Skeletal muscle satellite cell (primary cell): Measurements from ENCODE around the gene RNF175.

Experiments
- H3K27me3 ChIP-seq: 2 replicates; pipeline ENCODE4 v1.7.0; 2013; ENCODE audit warnings: low read length; ENCODE audit not compliant: control insufficient read depth, insufficient read depth
- H3K36me3 ChIP-seq: 2 replicates; pipeline ENCODE4 v1.7.0; 2013; ENCODE audit warnings: mild to moderate bottlenecking, control low read depth, low read length; ENCODE audit not compliant: insufficient read depth
- H3K4me1 ChIP-seq: 2 replicates; pipeline ENCODE4 v1.7.0; 2013; ENCODE audit warnings: low read length; ENCODE audit not compliant: control insufficient read depth, insufficient read depth
- H3K4me2 ChIP-seq: 2 replicates; pipeline ENCODE4 v1.7.0; 2013; ENCODE audit warnings: mild to moderate bottlenecking, low read length
- H3K4me3 ChIP-seq: 2 replicates; pipeline ENCODE4 v1.7.0; 2013; ENCODE audit warnings: low read length
- H3K9ac ChIP-seq: 2 replicates; pipeline ENCODE4 v1.7.0; 2013; ENCODE audit warnings: mild to moderate bottlenecking, low read depth, low read length, moderate library complexity
- H3K9me3 ChIP-seq: replicated peaks from 2 replicates; pipeline ENCODE4 v1.7.0; 2013; ENCODE audit warnings: mild to moderate bottlenecking, control low read depth, low read length

RNF175 gene

DNA sequence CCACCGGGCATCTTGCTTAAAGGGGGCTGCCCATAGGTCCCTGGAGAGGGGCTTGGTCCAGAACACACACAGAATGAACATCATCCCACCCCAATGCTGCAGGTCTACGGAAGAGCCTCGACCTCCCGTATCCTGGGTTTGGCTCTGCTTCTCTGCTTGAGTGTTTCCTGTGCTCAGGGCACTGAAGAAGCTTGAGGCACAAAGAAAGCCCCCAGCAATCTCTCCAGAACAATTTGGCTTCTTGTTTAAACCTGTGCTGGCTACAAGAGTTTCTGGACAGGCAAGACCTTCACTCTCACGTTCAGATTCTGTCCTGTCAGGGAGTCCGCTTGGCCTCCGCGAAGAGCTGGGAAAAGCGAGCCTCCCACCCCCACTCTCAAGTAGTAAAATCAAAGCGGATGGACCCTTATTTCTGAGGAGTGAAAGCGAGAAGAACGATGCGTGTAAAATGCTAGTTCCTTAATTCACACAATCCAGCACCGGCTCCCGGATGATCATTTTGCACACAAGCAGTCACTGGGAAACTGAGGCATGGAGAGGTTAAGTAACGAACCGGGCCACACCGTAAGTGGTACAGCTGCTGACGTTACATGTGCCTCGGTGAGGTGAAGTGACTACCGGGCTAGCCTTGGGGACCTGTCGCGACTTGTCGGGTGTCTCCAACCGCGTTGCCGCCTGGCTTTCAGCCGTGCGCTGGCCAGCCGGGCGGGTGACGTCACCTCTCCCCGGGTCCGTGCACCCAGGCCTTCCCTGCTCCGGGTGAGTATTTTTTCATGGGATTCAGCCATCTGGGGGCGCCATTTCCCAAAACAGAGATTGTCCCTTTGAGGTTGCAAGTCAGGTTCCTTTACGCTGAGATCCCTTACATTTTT, 32.2 kb upstream of the RNF175 start:
- Histone ChIP-seq H3K4me2 (peak overlapping the region; percentile 61), H3K4me1 (peaks cover 18% of the 10 kb centered on the region), H3K4me3 (peak overlapping the region; percentile 49), H3K27me3 (peaks cover 87% of the 10 kb centered on the region), H3K36me3 (no peaks in the 10 kb centered on the region), H3K9ac (no peak overlapping the region), H3K9me3 (no peaks in the 10 kb centered on the region)

DNA sequence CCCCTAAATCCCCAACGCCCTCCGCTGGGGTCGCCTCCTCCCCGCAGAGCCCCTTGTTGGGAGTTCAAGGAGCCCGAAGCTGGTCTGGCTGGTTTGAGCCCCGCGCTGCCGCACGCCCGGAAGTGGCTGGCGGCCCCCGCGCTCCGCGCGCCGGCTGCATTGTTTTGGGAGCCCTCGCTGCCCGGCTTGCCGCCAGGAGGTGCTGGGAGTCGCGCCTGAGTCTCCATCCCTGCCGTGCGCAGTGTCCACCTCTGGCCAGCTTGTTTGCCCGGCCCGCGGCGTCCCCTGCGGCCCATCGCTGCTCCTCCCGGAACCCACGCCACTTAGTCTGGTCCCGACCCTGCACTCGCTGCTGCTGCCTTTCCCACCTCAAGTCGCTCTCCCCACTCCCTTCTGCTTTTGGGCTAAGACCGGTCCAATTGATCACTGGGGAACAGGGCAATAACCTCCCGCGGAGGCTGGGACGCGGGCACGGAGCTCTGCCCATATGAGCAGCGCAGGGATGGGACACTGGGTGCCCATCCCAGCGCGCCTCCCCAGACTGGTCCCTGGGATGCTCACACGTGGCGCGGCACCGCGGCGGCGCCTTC, 31.2 kb upstream of the RNF175 start:
- Histone ChIP-seq H3K4me1 (peaks cover 18% of the 10 kb centered on the region), H3K4me2 (peak overlapping the region; percentile 61), H3K36me3 (no peaks in the 10 kb centered on the region), H3K9ac (no peak overlapping the region), H3K27me3 (peaks cover 92% of the 10 kb centered on the region), H3K9me3 (no peaks in the 10 kb centered on the region), H3K4me3 (no peak overlapping the region)

DNA sequence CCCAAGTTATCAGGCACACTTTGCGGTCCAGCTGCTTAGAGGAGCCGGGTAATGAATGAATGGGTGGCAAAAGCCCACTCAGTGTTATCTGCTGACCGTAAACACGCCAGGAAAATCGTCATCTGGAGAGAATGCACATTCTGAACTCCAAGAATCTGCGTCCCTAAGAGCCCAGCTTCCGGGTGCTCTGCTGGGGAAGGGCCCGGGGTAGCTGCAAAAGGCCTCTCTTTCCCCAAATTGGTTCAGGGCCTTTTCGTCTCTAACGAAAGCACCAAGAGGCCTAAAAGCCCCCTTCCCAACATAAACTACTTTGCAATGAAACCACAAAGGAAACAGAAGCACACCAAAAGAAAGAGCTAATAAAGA, 30.7 kb upstream of the RNF175 start:
- Histone ChIP-seq H3K4me2 (no peak overlapping the region), H3K4me1 (peaks cover 18% of the 10 kb centered on the region), H3K9ac (no peak overlapping the region), H3K9me3 (no peaks in the 10 kb centered on the region), H3K4me3 (no peak overlapping the region), H3K36me3 (no peaks in the 10 kb centered on the region), H3K27me3 (peaks cover 93% of the 10 kb centered on the region)

DNA sequence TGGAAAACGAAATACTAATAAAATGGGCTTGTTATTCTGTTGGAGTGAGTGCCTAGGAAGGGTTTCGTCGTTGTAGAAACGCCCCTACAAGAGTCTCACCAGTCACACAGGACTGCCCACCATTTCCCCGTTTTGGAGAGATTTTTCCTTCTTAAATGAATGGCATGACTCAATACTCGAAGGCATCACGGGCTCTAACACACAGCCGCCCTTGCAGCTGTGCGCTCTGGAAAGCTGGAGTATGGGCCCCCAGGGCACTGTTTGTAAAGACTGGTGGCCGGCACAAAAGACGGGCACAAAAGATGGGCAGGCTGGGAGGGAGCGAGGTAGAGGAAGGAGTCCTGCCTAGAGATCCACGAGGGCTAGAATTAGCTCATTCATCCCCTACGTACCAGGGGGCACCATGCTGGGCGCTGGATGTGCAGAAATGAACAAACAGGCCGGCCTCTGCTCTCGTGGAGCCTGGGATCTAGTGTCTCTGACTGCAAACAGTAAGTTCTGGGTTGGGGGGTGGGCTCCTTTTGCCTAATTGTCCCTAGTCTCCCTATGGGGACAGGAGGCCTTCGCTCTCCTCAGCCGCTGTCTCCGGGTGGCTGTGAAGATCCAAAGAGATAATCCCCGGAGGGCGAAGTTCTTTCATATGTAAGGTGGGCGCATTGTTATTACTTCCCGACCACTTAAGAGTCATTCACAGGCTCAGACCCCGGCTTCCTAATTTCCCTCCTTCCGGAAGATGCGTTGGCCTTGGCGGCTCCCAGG, 30.1 kb upstream of the RNF175 start:
- H3K4me3 ChIP-seq, result no peak overlapping the region
- H3K4me2 ChIP-seq, result no peak overlapping the region
- no peaks in the 10 kb centered on the region for H3K9me3 ChIP-seq
- no peaks in the 10 kb centered on the region for H3K36me3 ChIP-seq
- peaks cover 90% of the 10 kb centered on the region for H3K27me3 ChIP-seq
- H3K9ac ChIP-seq, result no peak overlapping the region
- peaks cover 18% of the 10 kb centered on the region for H3K4me1 ChIP-seq

DNA sequence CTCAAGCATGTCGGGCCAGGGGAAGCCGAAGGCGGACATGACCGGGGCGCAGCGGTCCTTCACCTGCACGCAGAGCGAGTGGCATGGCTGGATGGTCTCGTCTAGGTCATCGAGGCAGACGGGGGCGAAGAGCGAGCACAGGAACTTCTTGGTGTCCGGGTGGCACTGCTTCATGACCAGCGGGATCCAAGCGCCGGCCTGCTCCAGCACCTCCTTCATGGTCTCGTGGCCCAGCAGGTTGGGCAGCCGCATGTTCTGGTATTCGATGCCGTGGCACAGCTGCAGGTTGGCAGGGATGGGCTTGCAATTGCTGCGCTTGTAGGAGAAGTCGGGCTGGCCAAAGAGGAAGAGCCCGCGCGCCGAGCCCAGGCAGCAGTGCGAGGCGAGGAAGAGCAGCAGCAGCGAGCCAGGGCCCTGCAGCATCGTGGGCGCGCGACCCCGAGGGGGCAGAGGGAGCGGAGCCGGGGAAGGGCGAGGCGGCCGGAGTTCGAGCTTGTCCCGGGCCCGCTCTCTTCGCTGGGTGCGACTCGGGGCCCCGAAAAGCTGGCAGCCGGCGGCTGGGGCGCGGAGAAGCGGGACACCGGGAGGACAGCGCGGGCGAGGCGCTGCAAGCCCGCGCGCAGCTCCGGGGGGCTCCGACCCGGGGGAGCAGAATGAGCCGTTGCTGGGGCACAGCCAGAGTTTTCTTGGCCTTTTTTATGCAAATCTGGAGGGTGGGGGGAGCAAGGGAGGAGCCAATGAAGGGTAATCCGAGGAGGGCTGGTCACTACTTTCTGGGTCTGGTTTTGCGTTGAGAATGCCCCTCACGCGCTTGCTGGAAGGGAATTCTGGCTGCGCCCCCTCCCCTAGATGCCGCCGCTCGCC, 28.8 kb upstream of the RNF175 start, which contains the start of gene SFRP2:
SFRP2 (minus strand) TSS at position 671 of the 864 bp plus-strand sequence; CDS start at position 423, 248 bp downstream.
- no peak within 1 kb of the TSS for H3K9ac ChIP-seq
- H3K4me2 ChIP-seq, result peak within 1 kb of the TSS; percentile 59
- peaks cover 18% of the 10 kb centered on the region for H3K4me1 ChIP-seq
- no peaks in the 10 kb centered on the region for H3K36me3 ChIP-seq
- H3K4me3 ChIP-seq, result peak within 1 kb of the TSS; percentile 53
- H3K27me3 ChIP-seq, result peaks cover 90% of the 10 kb centered on the region
- H3K9me3 ChIP-seq, result no peaks in the 10 kb centered on the region

DNA sequence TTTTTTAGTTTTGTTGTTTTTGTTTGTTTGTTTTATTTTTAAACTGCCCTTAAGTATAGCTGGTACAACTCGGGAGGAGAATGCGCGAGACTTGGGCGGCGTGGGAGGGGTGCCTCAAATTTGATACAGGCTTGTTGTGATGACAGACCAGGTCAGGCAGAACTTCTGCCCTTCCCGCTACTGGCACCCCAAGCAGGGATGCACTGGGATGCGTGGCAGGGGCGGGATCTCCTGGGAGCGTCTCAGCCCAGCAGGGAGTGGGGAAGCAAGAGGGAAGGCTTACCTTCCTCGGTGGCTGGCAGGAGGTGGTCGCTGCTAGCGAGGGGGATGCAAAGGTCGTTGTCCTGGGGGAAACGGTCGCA, 28.2 kb upstream of the RNF175 start:
- Histone ChIP-seq H3K36me3 (no peaks in the 10 kb centered on the region), H3K9ac (no peak overlapping the region), H3K4me2 (no peak overlapping the region), H3K9me3 (no peaks in the 10 kb centered on the region), H3K27me3 (peaks cover 89% of the 10 kb centered on the region), H3K4me1 (peaks cover 18% of the 10 kb centered on the region), H3K4me3 (no peak overlapping the region)

DNA sequence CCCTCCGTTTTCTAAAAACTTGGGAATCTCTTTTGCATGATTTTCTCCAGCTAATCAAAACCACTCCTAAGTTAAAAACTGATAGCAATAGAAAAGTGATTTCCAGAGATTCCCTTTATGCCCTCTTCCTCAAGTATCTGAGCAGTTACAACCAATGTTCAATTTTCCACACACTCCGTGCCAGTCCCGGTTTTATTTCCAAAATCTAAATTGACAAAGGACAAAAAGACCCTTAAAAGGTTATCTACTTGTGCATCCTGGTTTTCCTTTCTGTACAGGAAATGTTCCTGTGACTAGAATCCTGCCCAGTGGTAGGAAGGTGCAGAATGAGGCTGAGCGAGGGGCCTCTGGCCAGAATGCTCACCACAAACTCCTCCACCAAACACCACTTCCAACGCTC, 27.8 kb upstream of the RNF175 start:
- Histone ChIP-seq H3K4me1 (peaks cover 20% of the 10 kb centered on the region), H3K9ac (no peak overlapping the region)

DNA sequence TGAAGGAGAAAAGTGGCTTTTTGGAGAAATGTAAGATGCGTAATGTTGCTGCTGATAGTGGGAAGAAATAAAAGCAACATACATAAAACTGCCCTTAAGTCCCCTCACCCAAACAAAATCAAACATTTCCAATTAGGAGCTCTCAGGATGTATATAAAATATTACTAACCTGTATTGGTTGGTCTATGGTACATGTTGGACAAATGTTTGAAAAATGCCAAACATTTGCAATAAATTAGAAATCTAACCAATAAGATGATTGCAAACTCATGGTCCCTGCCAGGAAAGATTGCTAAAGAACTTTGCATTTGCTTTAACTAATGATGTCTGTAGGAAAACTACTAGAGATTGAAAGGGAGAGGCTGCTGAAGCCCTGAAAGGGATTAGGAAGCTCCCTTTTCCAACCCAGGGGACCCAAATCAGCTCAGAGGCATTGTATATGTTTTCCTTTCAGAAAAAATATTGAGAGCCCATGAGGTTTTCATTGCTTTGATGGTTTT, 27.3 kb upstream of the RNF175 start:
- Histone ChIP-seq H3K9me3 (no peaks in the 10 kb centered on the region), H3K9ac (no peak overlapping the region), H3K27me3 (peaks cover 80% of the 10 kb centered on the region), H3K4me3 (no peak overlapping the region), H3K36me3 (no peaks in the 10 kb centered on the region), H3K4me1 (peaks cover 20% of the 10 kb centered on the region), H3K4me2 (no peak overlapping the region)

More for the DNA sequence above, 27.8 kb upstream of the RNF175 start:
- no peak overlapping the region for H3K4me3 ChIP-seq
- no peaks in the 10 kb centered on the region for H3K9me3 ChIP-seq
- H3K27me3 ChIP-seq, result peaks cover 84% of the 10 kb centered on the region
- no peak overlapping the region for H3K4me2 ChIP-seq
- no peaks in the 10 kb centered on the region for H3K36me3 ChIP-seq

DNA sequence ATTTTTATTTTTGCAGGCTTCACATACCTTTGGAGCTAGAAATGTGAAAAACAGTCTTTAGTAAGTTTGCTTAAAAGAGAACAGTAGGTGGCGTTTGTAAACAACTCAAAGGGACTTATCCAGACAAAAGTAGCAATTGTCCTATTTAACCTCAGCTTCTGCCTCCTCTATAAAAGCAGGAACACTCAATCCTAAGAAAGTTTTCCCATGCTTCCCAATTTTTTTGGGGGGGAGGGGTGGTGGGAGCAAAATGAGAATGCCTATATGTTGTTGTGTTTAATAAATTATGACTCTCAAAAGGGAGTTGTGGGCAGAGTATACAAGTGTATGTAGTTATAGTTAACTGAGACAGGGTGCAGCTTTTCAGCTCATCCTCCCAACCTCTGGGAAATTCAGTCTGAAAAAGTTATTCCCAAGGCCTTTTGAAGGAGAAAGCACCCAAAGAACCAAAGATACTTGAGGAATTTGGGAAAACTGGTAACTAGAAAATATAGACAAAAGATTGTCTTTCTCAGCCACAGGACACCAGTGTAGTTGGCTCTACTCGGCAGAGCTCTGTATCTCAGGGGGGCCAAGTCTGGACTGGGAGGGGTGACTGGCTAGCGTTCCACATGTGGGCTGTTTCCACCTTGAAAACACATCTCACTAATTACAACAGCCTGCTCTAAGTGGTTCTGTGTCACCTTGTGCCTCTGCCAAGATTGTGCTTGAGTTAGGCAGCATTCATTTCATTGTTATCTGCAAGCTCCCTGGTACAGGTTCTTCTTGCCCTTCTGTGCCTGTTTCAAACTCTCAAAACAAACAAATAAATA, 26.3 kb upstream of the RNF175 start:
- peaks cover 78% of the 10 kb centered on the region for H3K27me3 ChIP-seq

DNA sequence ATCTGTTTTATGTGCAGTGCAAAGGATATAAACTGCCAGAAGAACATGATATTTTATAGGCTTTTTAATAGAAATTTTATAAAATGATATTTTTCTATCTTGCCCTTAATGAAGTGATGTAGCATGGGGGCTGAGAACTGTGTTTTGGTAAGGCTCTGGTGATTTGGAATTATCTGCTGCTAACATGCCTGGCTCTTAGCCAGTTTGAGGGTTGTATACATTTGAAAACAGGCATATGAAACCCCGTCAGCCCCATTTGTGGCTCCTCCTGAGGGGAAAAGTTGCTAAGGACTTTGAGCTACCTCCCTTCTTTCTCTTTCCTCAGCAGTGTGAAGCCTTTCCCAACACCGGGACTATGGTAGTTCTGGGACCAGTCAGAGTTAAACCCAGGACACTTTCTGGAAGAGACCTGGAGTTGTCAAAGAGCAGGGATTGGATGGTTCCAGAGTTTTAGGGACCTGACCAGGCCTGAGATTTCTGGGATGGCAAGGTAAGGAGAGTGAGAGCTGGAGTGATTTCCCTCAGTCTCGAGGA, 24.4 kb upstream of the RNF175 start:
- no peaks in the 10 kb centered on the region for H3K36me3 ChIP-seq
- no peak overlapping the region for H3K4me2 ChIP-seq
- no peak overlapping the region for H3K4me3 ChIP-seq
- H3K9me3 ChIP-seq, result no peaks in the 10 kb centered on the region
- peaks cover 19% of the 10 kb centered on the region for H3K4me1 ChIP-seq
- no peak overlapping the region for H3K9ac ChIP-seq
- peaks cover 77% of the 10 kb centered on the region for H3K27me3 ChIP-seq

More for the DNA sequence above, 26.3 kb upstream of the RNF175 start:
- Histone ChIP-seq H3K4me2 (no peak overlapping the region), H3K4me3 (no peak overlapping the region), H3K4me1 (peaks cover 22% of the 10 kb centered on the region), H3K9ac (no peak overlapping the region), H3K9me3 (no peaks in the 10 kb centered on the region), H3K36me3 (no peaks in the 10 kb centered on the region)
